ENCODE measurements around the gene SYN1.

GRCh38 chrX:47648376-47648775 lies 28.7 kb upstream of the SYN1 start:
- no peak for TF ChIP-seq CTCF (optimal IDR thresholded peaks at IDR 0.05 in 1 of 3, IDR thresholded peaks at IDR 0.05 in 1 of 3, conservative IDR thresholded peaks at IDR 0.05 in 1 of 3; ENCODE audit: extremely low read depth in 1 of 3, insufficient read depth in 2 of 3, low read length in 3 of 3)
- TF ChIP-seq EZH2 (IDR thresholded peaks at IDR 0.05; ENCODE audit: low read length), result no peak
